Stimulated activated CD8-positive, alpha-beta memory T cell treated with anti-CD3 and anti-CD28 coated beads, Interleukin-2, amount 100 ng/mL, for 1 hour (primary cell): ENCODE data around the gene RNF220.

Source experiments
- DNase-seq, 2 donors: peaks; one replicate each; pipeline ENCODE4 v3.0.0-alpha.2; 2020; ENCODE audit warnings: low read depth in 2 of 2

RNF220 gene

GRCh38 chr1:44436401-44437106, 31.5 kb downstream of the RNF220 start:
- DNase-seq = no peak

- no peak for DNase-seq
These were observed 32.2 kb downstream of the RNF220 start for GRCh38 chr1:44437107-44437716.

GRCh38 chr1:44442791-44443190, 37.7 kb downstream of the RNF220 start:
- DNase-seq = no peak

GRCh38 chr1:44447051-44447810, 42.2 kb downstream of the RNF220 start:
- DNase-seq = no peak

- DNase-seq = no peak
These were observed 48.8 kb downstream of the RNF220 start for GRCh38 chr1:44453798-44454349.

GRCh38 chr1:44454704-44455103, 49.6 kb downstream of the RNF220 start:
- no peak for DNase-seq

- DNase-seq = no peak
These were observed 55.2 kb downstream of the RNF220 start for GRCh38 chr1:44460107-44460882.

- DNase-seq = no peak
These were observed 59.3 kb downstream of the RNF220 start for GRCh38 chr1:44464361-44464760.

- no peak for DNase-seq
These were observed 62.5 kb downstream of the RNF220 start for GRCh38 chr1:44467566-44467965.

- DNase-seq = no peak
These were observed 66.9 kb downstream of the RNF220 start for GRCh38 chr1:44471911-44472453.

GRCh38 chr1:44472620-44473525, 67.8 kb downstream of the RNF220 start:
- no peak for DNase-seq

- no peak for DNase-seq
These were observed 71.8 kb downstream of the RNF220 start for GRCh38 chr1:44476891-44477290.

GRCh38 chr1:44481701-44482100, 76.6 kb downstream of the RNF220 start:
- no peak for DNase-seq

- no peak for DNase-seq
These were observed 78.2 kb downstream of the RNF220 start for GRCh38 chr1:44483089-44483874.

GRCh38 chr1:44484155-44484688, 79.2 kb downstream of the RNF220 start:
- DNase-seq = no peak

- DNase-seq = no peak
These were observed 80.3 kb downstream of the RNF220 start for GRCh38 chr1:44485229-44485933.

- DNase-seq = no peak
These were observed 80.9 kb downstream of the RNF220 start for GRCh38 chr1:44485934-44486460.

GRCh38 chr1:44489481-44489880, 84.4 kb downstream of the RNF220 start:
- no peak for DNase-seq
